Nephron progenitor cell (in vitro differentiated cells): ENCODE measurements around the gene LIG1.

ENCODE experiments used
- DNase-seq: peaks from one replicate; pipeline ENCODE4 v3.0.0; 2021
- H3K27ac Mint-ChIP-seq: 2 replicates; pipeline ENCODE4 v1.8.0; 2021; ENCODE audit warnings: mild to moderate bottlenecking, moderate library complexity, mixed read lengths
- H3K27me3 Mint-ChIP-seq: 2 replicates; pipeline ENCODE4 v1.8.0; 2021; ENCODE audit warnings: mild to moderate bottlenecking, low read depth, mixed read lengths; ENCODE audit not compliant: poor library complexity
- H3K36me3 Mint-ChIP-seq: 2 replicates; pipeline ENCODE4 v1.8.0; 2021; ENCODE audit warnings: low read depth, mixed read lengths
- H3K4me1 Mint-ChIP-seq: 2 replicates; pipeline ENCODE4 v1.8.0; 2021; ENCODE audit warnings: mixed read lengths
- H3K4me3 Mint-ChIP-seq: 2 replicates; pipeline ENCODE4 v1.8.0; 2021; ENCODE audit warnings: mild to moderate bottlenecking, moderate library complexity, mixed read lengths
- H3K9me3 Mint-ChIP-seq: 2 replicates; pipeline ENCODE4 v1.8.0; 2021; ENCODE audit warnings: mild to moderate bottlenecking, moderate library complexity, mixed read lengths
- CTCF ChIP-seq: fragments of 200-600 bp; sonication (generic); IDR thresholded peaks from 2 replicates; pipeline ENCODE4 v1.5.0; 2021; ENCODE audit warnings: antibody characterized with exemption

LIG1 gene

GRCh38 chr19:48158210-48158790 lies 11.8 kb downstream of the LIG1 start:
- H3K36me3 Mint-ChIP-seq, result peaks cover 68% of the 10 kb centered on the region
- TF ChIP-seq CTCF, result no peak

DNA sequence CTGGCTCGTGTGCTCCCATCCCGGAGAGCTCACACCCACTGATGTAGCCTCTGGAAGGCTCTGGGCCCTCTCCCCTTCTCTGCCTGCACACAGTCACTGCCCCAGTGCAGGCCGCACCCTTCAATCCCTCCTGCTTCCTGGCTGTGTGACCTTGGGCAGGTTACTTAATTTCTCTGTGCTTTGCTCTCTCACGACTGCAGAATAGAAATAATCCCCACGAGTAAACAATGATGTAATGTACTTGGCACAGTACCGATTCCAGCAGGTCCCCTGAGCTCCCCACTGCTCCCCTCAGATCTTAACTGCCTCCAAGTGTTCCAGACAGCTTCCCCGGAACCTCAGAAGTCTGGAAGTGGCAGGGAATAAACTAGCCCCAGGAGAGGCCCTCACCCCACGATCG lies 16.1 kb downstream of the LIG1 start:
- Mint-ChIP-seq H3K36me3 (peaks cover 47% of the 10 kb centered on the region), H3K27ac (peak overlapping the region; percentile 2), H3K4me3 (no peak overlapping the region), H3K9me3 (no peaks in the 10 kb centered on the region), H3K27me3 (no peaks in the 10 kb centered on the region), H3K4me1 (no peaks in the 10 kb centered on the region)
- no peak for DNase-seq
- no peak for TF ChIP-seq CTCF

More at GRCh38 chr19:48158210-48158790, 11.8 kb downstream of the LIG1 start:
- no peaks in the 10 kb centered on the region for H3K4me1 Mint-ChIP-seq
- H3K27ac Mint-ChIP-seq, result no peak overlapping the region
- H3K9me3 Mint-ChIP-seq, result no peaks in the 10 kb centered on the region
- H3K27me3 Mint-ChIP-seq, result no peaks in the 10 kb centered on the region
- no peak overlapping the region for H3K4me3 Mint-ChIP-seq
- no peak for DNase-seq

- H3K9me3 Mint-ChIP-seq, result no peaks in the 10 kb centered on the region
- TF ChIP-seq CTCF, result peak; percentile 83
- peak; percentile 73 for DNase-seq
- no peaks in the 10 kb centered on the region for H3K4me1 Mint-ChIP-seq
- H3K36me3 Mint-ChIP-seq, result peaks cover 35% of the 10 kb centered on the region
- no peak overlapping the region for H3K27ac Mint-ChIP-seq
- H3K4me3 Mint-ChIP-seq, result no peak overlapping the region
- peaks cover 4% of the 10 kb centered on the region for H3K27me3 Mint-ChIP-seq
Measured at GRCh38 chr19:48152551-48152950, 17.6 kb downstream of the LIG1 start.

DNA sequence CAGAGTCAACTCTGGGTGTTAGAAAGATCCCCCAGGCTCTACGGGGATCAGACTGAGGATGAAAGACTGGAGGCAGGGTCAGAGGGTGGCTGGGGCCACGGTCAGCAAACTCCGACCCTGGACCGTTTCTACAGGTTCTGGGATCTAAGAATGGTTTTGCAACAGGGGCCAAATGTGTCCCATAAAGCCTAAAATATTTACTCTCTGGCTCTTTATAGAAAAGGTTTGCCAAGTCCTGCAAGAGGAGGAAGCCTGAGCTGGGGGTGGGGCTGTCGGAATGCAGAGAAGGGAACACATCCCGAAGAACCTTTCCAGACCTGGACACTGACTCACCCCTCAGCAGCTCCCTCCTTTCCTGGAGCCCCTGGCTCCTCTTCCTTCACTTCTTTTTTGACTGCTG lies 20.7 kb downstream of the LIG1 start:
- Mint-ChIP-seq H3K4me3 (no peak overlapping the region), H3K9me3 (no peaks in the 10 kb centered on the region), H3K4me1 (no peaks in the 10 kb centered on the region), H3K27me3 (peaks cover 4% of the 10 kb centered on the region), H3K27ac (no peak overlapping the region), H3K36me3 (peaks cover 47% of the 10 kb centered on the region)
- TF ChIP-seq CTCF, result no peak
- no peak for DNase-seq

GRCh38 chr19:48148576-48148975 lies 21.6 kb downstream of the LIG1 start:
- Mint-ChIP-seq H3K36me3 (peaks cover 49% of the 10 kb centered on the region), H3K27me3 (peaks cover 4% of the 10 kb centered on the region), H3K27ac (no peak overlapping the region), H3K4me3 (no peak overlapping the region), H3K9me3 (no peaks in the 10 kb centered on the region), H3K4me1 (no peaks in the 10 kb centered on the region)
- no peak for DNase-seq
- TF ChIP-seq CTCF, result no peak

DNA sequence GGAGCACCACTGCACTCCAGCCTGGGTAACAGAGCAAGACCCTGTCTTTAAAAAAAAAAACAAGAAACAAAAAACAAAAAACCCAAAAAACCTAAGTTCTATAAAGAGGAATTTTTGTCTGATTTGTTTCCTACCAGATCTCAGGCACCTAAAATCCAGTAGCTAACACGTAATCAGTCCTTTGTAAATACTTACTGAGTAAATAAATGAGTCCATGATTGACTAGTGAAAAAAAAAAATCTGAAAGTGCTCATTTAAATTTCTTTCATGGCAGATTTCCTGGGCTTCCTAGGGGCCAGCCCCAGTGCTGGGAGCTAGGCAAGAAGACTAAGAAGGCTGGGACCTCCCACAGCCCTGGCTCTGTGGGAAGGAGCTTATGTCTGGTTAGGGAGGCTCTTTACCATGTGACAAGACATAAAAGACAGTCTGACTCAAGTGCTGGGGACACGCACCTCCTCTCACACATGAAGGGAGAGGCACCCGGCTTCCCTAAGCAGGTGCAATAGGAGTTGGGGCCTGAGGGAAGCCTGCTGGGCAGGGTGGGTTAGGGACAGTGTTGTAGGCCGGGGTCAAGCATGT lies 22.5 kb downstream of the LIG1 start:
- Mint-ChIP-seq H3K4me3 (no peak overlapping the region), H3K27me3 (peaks cover 4% of the 10 kb centered on the region), H3K4me1 (no peaks in the 10 kb centered on the region), H3K9me3 (no peaks in the 10 kb centered on the region), H3K36me3 (peaks cover 57% of the 10 kb centered on the region), H3K27ac (no peak overlapping the region)
- no peak for DNase-seq
- TF ChIP-seq CTCF, result no peak
